ENCODE measurements around the gene ZNF365.
"Not testable (repeated sequence)": the region's sequence is repeated elsewhere in the genome, so short reads cannot be mapped to it uniquely, and the experiment has no call there.

The ZNF365 gene

GRCh38 chr10:62352356-62352970 is 21.7 kb upstream of the ZNF365 start:
- Histone ChIP-seq H3K36me3 (ENCODE audit: control insufficient read depth, insufficient read depth, low read length) (no peaks in the 10 kb centered on the region), H3K27ac (ENCODE audit: low read depth, low read length) (no peak overlapping the region), H3K27me3 (ENCODE audit: control insufficient read depth, insufficient read depth, low read length) (no peaks in the 10 kb centered on the region), H3K9ac (ENCODE audit: low read length) (no peak overlapping the region), H3K4me1 (ENCODE audit: control insufficient read depth, insufficient read depth, low read length) (no peaks in the 10 kb centered on the region), H3K4me3 (ENCODE audit: low read length) (no peak overlapping the region)

- H3K36me3 ChIP-seq (ENCODE audit: control insufficient read depth, insufficient read depth, low read length) = no peaks in the 10 kb centered on the region
- no peak overlapping the region for H3K4me3 ChIP-seq (ENCODE audit: low read length)
- no peaks in the 10 kb centered on the region for H3K27me3 ChIP-seq (ENCODE audit: control insufficient read depth, insufficient read depth, low read length)
- H3K27ac ChIP-seq (ENCODE audit: low read depth, low read length) = no peak overlapping the region
- no peaks in the 10 kb centered on the region for H3K4me1 ChIP-seq (ENCODE audit: control insufficient read depth, insufficient read depth, low read length)
- no peak overlapping the region for H3K9ac ChIP-seq (ENCODE audit: low read length)
These were observed 19.3 kb upstream of the ZNF365 start for GRCh38 chr10:62354916-62355315.

GRCh38 chr10:62356447-62356846 is 17.7 kb upstream of the ZNF365 start:
- H3K9ac ChIP-seq (ENCODE audit: low read length) = no peak overlapping the region
- no peaks in the 10 kb centered on the region for H3K4me1 ChIP-seq (ENCODE audit: control insufficient read depth, insufficient read depth, low read length)
- no peak overlapping the region for H3K27ac ChIP-seq (ENCODE audit: low read depth, low read length)
- no peaks in the 10 kb centered on the region for H3K36me3 ChIP-seq (ENCODE audit: control insufficient read depth, insufficient read depth, low read length)
- no peak overlapping the region for H3K4me3 ChIP-seq (ENCODE audit: low read length)
- no peaks in the 10 kb centered on the region for H3K27me3 ChIP-seq (ENCODE audit: control insufficient read depth, insufficient read depth, low read length)

GRCh38 chr10:62358151-62358550 is 16.0 kb upstream of the ZNF365 start:
- H3K4me3 ChIP-seq (ENCODE audit: low read length); H3K27ac ChIP-seq (ENCODE audit: low read depth, low read length); H3K36me3 ChIP-seq (ENCODE audit: control insufficient read depth, insufficient read depth, low read length); H3K27me3 ChIP-seq (ENCODE audit: control insufficient read depth, insufficient read depth, low read length); H3K4me1 ChIP-seq (ENCODE audit: control insufficient read depth, insufficient read depth, low read length); H3K9ac ChIP-seq (ENCODE audit: low read length): not testable (repeated sequence)

GRCh38 chr10:62373639-62373994 is 552 bp upstream of the ZNF365 start:
- Histone ChIP-seq H3K27ac (ENCODE audit: low read depth, low read length) (no peak overlapping the region), H3K36me3 (ENCODE audit: control insufficient read depth, insufficient read depth, low read length) (no peaks in the 10 kb centered on the region), H3K27me3 (ENCODE audit: control insufficient read depth, insufficient read depth, low read length) (peaks cover 4% of the 10 kb centered on the region), H3K4me1 (ENCODE audit: control insufficient read depth, insufficient read depth, low read length) (no peaks in the 10 kb centered on the region), H3K4me3 (ENCODE audit: low read length) (peak overlapping the region; percentile 31), H3K9ac (ENCODE audit: low read length) (no peak overlapping the region)

- Histone ChIP-seq H3K36me3 (ENCODE audit: control insufficient read depth, insufficient read depth, low read length) (no peaks in the 10 kb centered on the region), H3K9ac (ENCODE audit: low read length) (no peak overlapping the region), H3K27me3 (ENCODE audit: control insufficient read depth, insufficient read depth, low read length) (peaks cover 4% of the 10 kb centered on the region), H3K4me1 (ENCODE audit: control insufficient read depth, insufficient read depth, low read length) (no peaks in the 10 kb centered on the region), H3K4me3 (ENCODE audit: low read length) (peak overlapping the region; percentile 31), H3K27ac (ENCODE audit: low read depth, low read length) (no peak overlapping the region)
These were observed 917 bp downstream of the ZNF365 start for GRCh38 chr10:62374862-62375710.

GRCh38 chr10:62376071-62377025 is 2.2 kb downstream of the ZNF365 start:
- H3K9ac ChIP-seq (ENCODE audit: low read length) = no peak overlapping the region
- no peak overlapping the region for H3K4me3 ChIP-seq (ENCODE audit: low read length)

GRCh38 chr10:62377026-62377415 is 2.9 kb downstream of the ZNF365 start:
- H3K4me3 ChIP-seq (ENCODE audit: low read length) = no peak overlapping the region

More at GRCh38 chr10:62376071-62377025, 2.2 kb downstream of the ZNF365 start:
- no peaks in the 10 kb centered on the region for H3K36me3 ChIP-seq (ENCODE audit: control insufficient read depth, insufficient read depth, low read length)
- H3K27ac ChIP-seq (ENCODE audit: low read depth, low read length) = no peak overlapping the region
- peaks cover 4% of the 10 kb centered on the region for H3K27me3 ChIP-seq (ENCODE audit: control insufficient read depth, insufficient read depth, low read length)
- H3K4me1 ChIP-seq (ENCODE audit: control insufficient read depth, insufficient read depth, low read length) = no peaks in the 10 kb centered on the region

GRCh38 chr10:62377966-62378365 is 3.8 kb downstream of the ZNF365 start:
- Histone ChIP-seq H3K36me3 (ENCODE audit: control insufficient read depth, insufficient read depth, low read length) (no peaks in the 10 kb centered on the region), H3K4me1 (ENCODE audit: control insufficient read depth, insufficient read depth, low read length) (no peaks in the 10 kb centered on the region), H3K4me3 (ENCODE audit: low read length) (no peak overlapping the region), H3K27me3 (ENCODE audit: control insufficient read depth, insufficient read depth, low read length) (peaks cover 4% of the 10 kb centered on the region), H3K9ac (ENCODE audit: low read length) (no peak overlapping the region), H3K27ac (ENCODE audit: low read depth, low read length) (no peak overlapping the region)

More at GRCh38 chr10:62377026-62377415, 2.9 kb downstream of the ZNF365 start:
- Histone ChIP-seq H3K27ac (ENCODE audit: low read depth, low read length) (no peak overlapping the region), H3K27me3 (ENCODE audit: control insufficient read depth, insufficient read depth, low read length) (peaks cover 4% of the 10 kb centered on the region), H3K4me1 (ENCODE audit: control insufficient read depth, insufficient read depth, low read length) (no peaks in the 10 kb centered on the region), H3K36me3 (ENCODE audit: control insufficient read depth, insufficient read depth, low read length) (no peaks in the 10 kb centered on the region), H3K9ac (ENCODE audit: low read length) (no peak overlapping the region)

GRCh38 chr10:62378877-62379276 is 4.7 kb downstream of the ZNF365 start:
- H3K27me3 ChIP-seq (ENCODE audit: control insufficient read depth, insufficient read depth, low read length); H3K4me3 ChIP-seq (ENCODE audit: low read length); H3K36me3 ChIP-seq (ENCODE audit: control insufficient read depth, insufficient read depth, low read length); H3K27ac ChIP-seq (ENCODE audit: low read depth, low read length); H3K4me1 ChIP-seq (ENCODE audit: control insufficient read depth, insufficient read depth, low read length); H3K9ac ChIP-seq (ENCODE audit: low read length): not testable (repeated sequence)

GRCh38 chr10:62379394-62379793 is 5.2 kb downstream of the ZNF365 start:
- no peak overlapping the region for H3K27ac ChIP-seq (ENCODE audit: low read depth, low read length)
- no peaks in the 10 kb centered on the region for H3K36me3 ChIP-seq (ENCODE audit: control insufficient read depth, insufficient read depth, low read length)
- H3K27me3 ChIP-seq (ENCODE audit: control insufficient read depth, insufficient read depth, low read length) = peaks cover 4% of the 10 kb centered on the region
- no peak overlapping the region for H3K4me3 ChIP-seq (ENCODE audit: low read length)
- H3K9ac ChIP-seq (ENCODE audit: low read length) = no peak overlapping the region
- H3K4me1 ChIP-seq (ENCODE audit: control insufficient read depth, insufficient read depth, low read length) = no peaks in the 10 kb centered on the region

GRCh38 chr10:62380016-62380415 is 5.8 kb downstream of the ZNF365 start:
- Histone ChIP-seq H3K9ac (ENCODE audit: low read length) (no peak overlapping the region), H3K4me1 (ENCODE audit: control insufficient read depth, insufficient read depth, low read length) (no peaks in the 10 kb centered on the region), H3K27me3 (ENCODE audit: control insufficient read depth, insufficient read depth, low read length) (no peaks in the 10 kb centered on the region), H3K27ac (ENCODE audit: low read depth, low read length) (no peak overlapping the region), H3K4me3 (ENCODE audit: low read length) (no peak overlapping the region), H3K36me3 (ENCODE audit: control insufficient read depth, insufficient read depth, low read length) (no peaks in the 10 kb centered on the region)

All from rectal smooth muscle tissue (tissue), 1 donor.